ENCODE data around the gene WNT2B. TPM values are rescaled to one million over a fixed set of nuclear protein-coding genes. Genes with fewer than 3 reads are reported as not detected.

Gene WNT2B
- total and polyA plus RNA-seq, 2 of the 8 experiments (the other 6 are each of a cell fraction or from before 2014, with no cell fraction given), result 0.33 to 2.0 TPM

GRCh38 chr1:112529301-112529700, 20.5 kb downstream of the WNT2B start (continued):
- TF ChIP-seq CHD7 (IDR thresholded peaks at IDR 0.05; ENCODE audit: insufficient replicate concordance, low read length) (no peak), BACH1 (IDR thresholded peaks at IDR 0.05; ENCODE audit: low read length) (no peak), SIRT6 (IDR thresholded peaks at IDR 0.05; ENCODE audit: low read length) (no peak), RAD21 (IDR thresholded peaks at IDR 0.05 in 1 of 2, conservative IDR thresholded peaks at IDR 0.05 in 1 of 2; ENCODE audit: low read depth in 2 of 2, low read length in 2 of 2) (no peak), POU5F1 (IDR thresholded peaks at IDR 0.05; ENCODE audit: low read depth, low read length) (no peak), EZH2 (IDR thresholded peaks at IDR 0.05; ENCODE audit: low read depth, low read length, severe bottlenecking) (no peak)
- TF ChIP-seq, protein P1, sequence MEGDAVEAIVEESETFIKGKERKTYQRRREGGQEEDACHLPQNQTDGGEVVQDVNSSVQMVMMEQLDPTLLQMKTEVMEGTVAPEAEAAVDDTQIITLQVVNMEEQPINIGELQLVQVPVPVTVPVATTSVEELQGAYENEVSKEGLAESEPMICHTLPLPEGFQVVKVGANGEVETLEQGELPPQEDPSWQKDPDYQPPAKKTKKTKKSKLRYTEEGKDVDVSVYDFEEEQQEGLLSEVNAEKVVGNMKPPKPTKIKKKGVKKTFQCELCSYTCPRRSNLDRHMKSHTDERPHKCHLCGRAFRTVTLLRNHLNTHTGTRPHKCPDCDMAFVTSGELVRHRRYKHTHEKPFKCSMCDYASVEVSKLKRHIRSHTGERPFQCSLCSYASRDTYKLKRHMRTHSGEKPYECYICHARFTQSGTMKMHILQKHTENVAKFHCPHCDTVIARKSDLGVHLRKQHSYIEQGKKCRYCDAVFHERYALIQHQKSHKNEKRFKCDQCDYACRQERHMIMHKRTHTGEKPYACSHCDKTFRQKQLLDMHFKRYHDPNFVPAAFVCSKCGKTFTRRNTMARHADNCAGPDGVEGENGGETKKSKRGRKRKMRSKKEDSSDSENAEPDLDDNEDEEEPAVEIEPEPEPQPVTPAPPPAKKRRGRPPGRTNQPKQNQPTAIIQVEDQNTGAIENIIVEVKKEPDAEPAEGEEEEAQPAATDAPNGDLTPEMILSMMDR (IDR thresholded peaks at IDR 0.05; ENCODE audit: control extremely low read depth in 1 of 3, insufficient read depth in 1 of 3, low read depth in 1 of 3, low read length in 3 of 3), result no peak
